Measurements from ENCODE around the gene RBFOX2.
A peak's percentile ranks its signal among the peaks of the same experiment; 100 is the strongest.
"Not testable (repeated sequence)": the region's sequence is repeated elsewhere in the genome, so short reads cannot be mapped to it uniquely, and the experiment has no call there.

Gene RBFOX2

GRCh38 chr22:36052505-36052941 is 23.9 kb upstream of the RBFOX2 start:
- H3K4me3 ChIP-seq (ENCODE audit: low read length) = no peak overlapping the region
- no CpG with 5 or more reads among the region's 5 CpGs for WGBS (ENCODE audit: extremely low coverage, insufficient coverage, low lambda C conversion rate)
- H3K56ac ChIP-seq (ENCODE audit: low read length) = no peak overlapping the region
- H3K36me3 ChIP-seq (ENCODE audit: control insufficient read depth, insufficient read depth, low read length) = no peaks in the 10 kb centered on the region
- no peak overlapping the region for H3K4me2 ChIP-seq (ENCODE audit: low read length)
- H4K8ac ChIP-seq (ENCODE audit: low read depth, low read length) = peak overlapping the region; percentile 66
- H3K18ac ChIP-seq (ENCODE audit: low read length) = peak overlapping the region; percentile 94
- H2AK5ac ChIP-seq (ENCODE audit: low read length) = no peak overlapping the region
- peak; percentile 72 for DNase-seq
- no peak overlapping the region for H4K5ac ChIP-seq (ENCODE audit: low read length)
- H2BK120ac ChIP-seq (ENCODE audit: low read depth, low read length) = peak overlapping the region; percentile 98
- H2BK5ac ChIP-seq (ENCODE audit: low read length) = no peak overlapping the region
- H3K23ac ChIP-seq (ENCODE audit: low read length) = no peak overlapping the region
- no peak overlapping the region for H3K9ac ChIP-seq (ENCODE audit: low read length)
- no peak overlapping the region for H3K27ac ChIP-seq (ENCODE audit: low read depth, low read length)
- no peaks in the 10 kb centered on the region for H3K4me1 ChIP-seq (ENCODE audit: control insufficient read depth, low read depth, low read length)
- H3K27me3 ChIP-seq (ENCODE audit: insufficient read depth, low read length, poor library complexity) = no peaks in the 10 kb centered on the region
- no peaks in the 10 kb centered on the region for H3K79me2 ChIP-seq (ENCODE audit: control insufficient read depth, insufficient read depth, low read length)
- H3K4ac ChIP-seq (ENCODE audit: low read depth, low read length) = peak overlapping the region; percentile 85
- no peaks in the 10 kb centered on the region for H3K79me1 ChIP-seq (ENCODE audit: low read length)
- no peak overlapping the region for H2BK15ac ChIP-seq (replicated peaks; ENCODE audit: low read depth)

GRCh38 chr22:36049678-36049997 is 21.0 kb upstream of the RBFOX2 start:
- no peak overlapping the region for H3K27ac ChIP-seq (ENCODE audit: low read depth, low read length)
- no peak overlapping the region for H4K5ac ChIP-seq (ENCODE audit: low read length)
- H3K79me1 ChIP-seq (ENCODE audit: low read length) = no peaks in the 10 kb centered on the region
- no peak overlapping the region for H2BK15ac ChIP-seq (replicated peaks; ENCODE audit: low read depth)
- no peak overlapping the region for H2BK120ac ChIP-seq (ENCODE audit: low read depth, low read length)
- no peak overlapping the region for H3K4me3 ChIP-seq (ENCODE audit: low read length)
- no peaks in the 10 kb centered on the region for H3K36me3 ChIP-seq (ENCODE audit: control insufficient read depth, insufficient read depth, low read length)
- no peak overlapping the region for H3K23ac ChIP-seq (ENCODE audit: low read length)
- no peak overlapping the region for H3K9ac ChIP-seq (ENCODE audit: low read length)
- H3K18ac ChIP-seq (ENCODE audit: low read length) = no peak overlapping the region
- no peak overlapping the region for H4K8ac ChIP-seq (ENCODE audit: low read depth, low read length)
- H3K79me2 ChIP-seq (ENCODE audit: control insufficient read depth, insufficient read depth, low read length) = no peaks in the 10 kb centered on the region
- no peaks in the 10 kb centered on the region for H3K4me1 ChIP-seq (ENCODE audit: control insufficient read depth, low read depth, low read length)
- no peak overlapping the region for H3K56ac ChIP-seq (ENCODE audit: low read length)
- H3K4ac ChIP-seq (ENCODE audit: low read depth, low read length) = no peak overlapping the region
- H2AK5ac ChIP-seq (ENCODE audit: low read length) = peak overlapping the region; percentile 45
- H2BK5ac ChIP-seq (ENCODE audit: low read length) = no peak overlapping the region
- H3K27me3 ChIP-seq (ENCODE audit: insufficient read depth, low read length, poor library complexity) = no peaks in the 10 kb centered on the region
- H3K4me2 ChIP-seq (ENCODE audit: low read length) = no peak overlapping the region
- DNase-seq = no peak
- WGBS (ENCODE audit: extremely low coverage, insufficient coverage, low lambda C conversion rate) = no CpG with 5 or more reads among the region's 2 CpGs

GRCh38 chr22:36048911-36049677 is 20.5 kb upstream of the RBFOX2 start:
- H3K4me3 ChIP-seq (ENCODE audit: low read length) = no peak overlapping the region
- H2BK15ac ChIP-seq (replicated peaks; ENCODE audit: low read depth) = no peak overlapping the region
- no peak overlapping the region for H2BK5ac ChIP-seq (ENCODE audit: low read length)
- H3K56ac ChIP-seq (ENCODE audit: low read length) = no peak overlapping the region
- no peak overlapping the region for H2AK5ac ChIP-seq (ENCODE audit: low read length)
- WGBS (ENCODE audit: extremely low coverage, insufficient coverage, low lambda C conversion rate) = no CpG with 5 or more reads among the region's 11 CpGs
- no peak overlapping the region for H4K8ac ChIP-seq (ENCODE audit: low read depth, low read length)
- no peak overlapping the region for H3K23ac ChIP-seq (ENCODE audit: low read length)
- no peak overlapping the region for H2BK120ac ChIP-seq (ENCODE audit: low read depth, low read length)
- H3K36me3 ChIP-seq (ENCODE audit: control insufficient read depth, insufficient read depth, low read length) = no peaks in the 10 kb centered on the region
- H3K27me3 ChIP-seq (ENCODE audit: insufficient read depth, low read length, poor library complexity) = no peaks in the 10 kb centered on the region
- no peaks in the 10 kb centered on the region for H3K79me2 ChIP-seq (ENCODE audit: control insufficient read depth, insufficient read depth, low read length)
- no peaks in the 10 kb centered on the region for H3K4me1 ChIP-seq (ENCODE audit: control insufficient read depth, low read depth, low read length)
- no peak for DNase-seq
- no peak overlapping the region for H3K4ac ChIP-seq (ENCODE audit: low read depth, low read length)
- no peak overlapping the region for H3K4me2 ChIP-seq (ENCODE audit: low read length)
- H3K79me1 ChIP-seq (ENCODE audit: low read length) = no peaks in the 10 kb centered on the region
- no peak overlapping the region for H3K9ac ChIP-seq (ENCODE audit: low read length)
- H4K5ac ChIP-seq (ENCODE audit: low read length) = no peak overlapping the region
- H3K27ac ChIP-seq (ENCODE audit: low read depth, low read length) = no peak overlapping the region
- no peak overlapping the region for H3K18ac ChIP-seq (ENCODE audit: low read length)

GRCh38 chr22:36044517-36044916 is 15.9 kb upstream of the RBFOX2 start:
- not testable (repeated sequence) for H2AK5ac ChIP-seq (ENCODE audit: low read length); H3K9ac ChIP-seq (ENCODE audit: low read length); DNase-seq; H4K5ac ChIP-seq (ENCODE audit: low read length); H3K27ac ChIP-seq (ENCODE audit: low read depth, low read length); H3K4me1 ChIP-seq (ENCODE audit: control insufficient read depth, low read depth, low read length); H3K4me3 ChIP-seq (ENCODE audit: low read length); H3K79me1 ChIP-seq (ENCODE audit: low read length); H3K4ac ChIP-seq (ENCODE audit: low read depth, low read length); H3K18ac ChIP-seq (ENCODE audit: low read length); H3K4me2 ChIP-seq (ENCODE audit: low read length); H3K23ac ChIP-seq (ENCODE audit: low read length); H3K56ac ChIP-seq (ENCODE audit: low read length); H3K36me3 ChIP-seq (ENCODE audit: control insufficient read depth, insufficient read depth, low read length); H2BK5ac ChIP-seq (ENCODE audit: low read length); H3K27me3 ChIP-seq (ENCODE audit: insufficient read depth, low read length, poor library complexity); H2BK15ac ChIP-seq (replicated peaks; ENCODE audit: low read depth); H3K79me2 ChIP-seq (ENCODE audit: control insufficient read depth, insufficient read depth, low read length); H4K8ac ChIP-seq (ENCODE audit: low read depth, low read length); H2BK120ac ChIP-seq (ENCODE audit: low read depth, low read length)
- no CpG with 5 or more reads among the region's 3 CpGs for WGBS (ENCODE audit: extremely low coverage, insufficient coverage, low lambda C conversion rate)

GRCh38 chr22:36042240-36042639 is 13.6 kb upstream of the RBFOX2 start:
- Histone ChIP-seq H2BK120ac (ENCODE audit: low read depth, low read length) (no peak overlapping the region), H3K18ac (ENCODE audit: low read length) (no peak overlapping the region), H3K4me2 (ENCODE audit: low read length) (no peak overlapping the region), H3K79me1 (ENCODE audit: low read length) (no peaks in the 10 kb centered on the region), H3K56ac (ENCODE audit: low read length) (no peak overlapping the region), H3K27ac (ENCODE audit: low read depth, low read length) (no peak overlapping the region), H3K4me1 (ENCODE audit: control insufficient read depth, low read depth, low read length) (no peaks in the 10 kb centered on the region), H2BK5ac (ENCODE audit: low read length) (no peak overlapping the region), H3K4me3 (ENCODE audit: low read length) (no peak overlapping the region), H3K27me3 (ENCODE audit: insufficient read depth, low read length, poor library complexity) (no peaks in the 10 kb centered on the region), H3K9ac (ENCODE audit: low read length) (no peak overlapping the region), H3K23ac (ENCODE audit: low read length) (no peak overlapping the region), H3K36me3 (ENCODE audit: control insufficient read depth, insufficient read depth, low read length) (no peaks in the 10 kb centered on the region), H2AK5ac (ENCODE audit: low read length) (no peak overlapping the region), H3K4ac (ENCODE audit: low read depth, low read length) (no peak overlapping the region), H3K79me2 (ENCODE audit: control insufficient read depth, insufficient read depth, low read length) (no peaks in the 10 kb centered on the region), H2BK15ac (replicated peaks; ENCODE audit: low read depth) (no peak overlapping the region), H4K5ac (ENCODE audit: low read length) (no peak overlapping the region), H4K8ac (ENCODE audit: low read depth, low read length) (no peak overlapping the region)
- WGBS (ENCODE audit: extremely low coverage, insufficient coverage, low lambda C conversion rate) = no CpG with 5 or more reads among the region's 5 CpGs
- no peak for DNase-seq

GRCh38 chr22:36039125-36039524 is 10.5 kb upstream of the RBFOX2 start:
- H3K27ac ChIP-seq (ENCODE audit: low read depth, low read length) = no peak overlapping the region
- DNase-seq = no peak
- H3K4me1 ChIP-seq (ENCODE audit: control insufficient read depth, low read depth, low read length) = peaks cover 2% of the 10 kb centered on the region
- no peak overlapping the region for H2BK5ac ChIP-seq (ENCODE audit: low read length)
- no peak overlapping the region for H3K4me3 ChIP-seq (ENCODE audit: low read length)
- H2AK5ac ChIP-seq (ENCODE audit: low read length) = no peak overlapping the region
- no peak overlapping the region for H4K5ac ChIP-seq (ENCODE audit: low read length)
- H3K36me3 ChIP-seq (ENCODE audit: control insufficient read depth, insufficient read depth, low read length) = no peaks in the 10 kb centered on the region
- no peaks in the 10 kb centered on the region for H3K79me1 ChIP-seq (ENCODE audit: low read length)
- no peaks in the 10 kb centered on the region for H3K79me2 ChIP-seq (ENCODE audit: control insufficient read depth, insufficient read depth, low read length)
- no peak overlapping the region for H4K8ac ChIP-seq (ENCODE audit: low read depth, low read length)
- no peak overlapping the region for H3K18ac ChIP-seq (ENCODE audit: low read length)
- no peak overlapping the region for H2BK15ac ChIP-seq (replicated peaks; ENCODE audit: low read depth)
- no peaks in the 10 kb centered on the region for H3K27me3 ChIP-seq (ENCODE audit: insufficient read depth, low read length, poor library complexity)
- no peak overlapping the region for H3K56ac ChIP-seq (ENCODE audit: low read length)
- H2BK120ac ChIP-seq (ENCODE audit: low read depth, low read length) = no peak overlapping the region
- no peak overlapping the region for H3K23ac ChIP-seq (ENCODE audit: low read length)
- H3K4me2 ChIP-seq (ENCODE audit: low read length) = no peak overlapping the region
- H3K4ac ChIP-seq (ENCODE audit: low read depth, low read length) = no peak overlapping the region
- no peak overlapping the region for H3K9ac ChIP-seq (ENCODE audit: low read length)
- no CpG with 5 or more reads among the region's 3 CpGs for WGBS (ENCODE audit: extremely low coverage, insufficient coverage, low lambda C conversion rate)
